ENCODE results near the gene PDE3B.
"Not testable (repeated sequence)": the region's sequence is repeated elsewhere in the genome, so short reads cannot be mapped to it uniquely, and the experiment has no call there.

The PDE3B gene

DNA sequence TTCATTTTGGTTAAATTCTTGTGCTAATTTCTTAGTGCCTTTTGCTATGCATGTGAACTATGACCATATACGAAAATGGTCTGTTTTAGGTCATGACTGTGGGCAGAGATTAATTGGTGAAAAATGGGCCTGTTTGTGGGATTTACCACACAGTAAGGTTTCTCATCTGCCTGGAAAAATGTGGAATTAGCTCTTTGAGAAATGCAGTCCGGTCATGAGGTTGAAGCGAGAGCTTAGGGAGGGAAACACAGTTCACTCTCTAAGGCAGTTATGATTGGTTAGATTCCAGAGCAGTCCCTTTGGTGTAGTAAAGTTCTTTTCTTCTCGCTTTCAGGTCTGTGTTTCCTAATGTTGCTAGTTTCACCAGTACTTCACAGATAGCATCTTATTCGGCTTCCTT lies 1.2 kb upstream of the PDE3B start:
- no peak for DNase-seq

DNA sequence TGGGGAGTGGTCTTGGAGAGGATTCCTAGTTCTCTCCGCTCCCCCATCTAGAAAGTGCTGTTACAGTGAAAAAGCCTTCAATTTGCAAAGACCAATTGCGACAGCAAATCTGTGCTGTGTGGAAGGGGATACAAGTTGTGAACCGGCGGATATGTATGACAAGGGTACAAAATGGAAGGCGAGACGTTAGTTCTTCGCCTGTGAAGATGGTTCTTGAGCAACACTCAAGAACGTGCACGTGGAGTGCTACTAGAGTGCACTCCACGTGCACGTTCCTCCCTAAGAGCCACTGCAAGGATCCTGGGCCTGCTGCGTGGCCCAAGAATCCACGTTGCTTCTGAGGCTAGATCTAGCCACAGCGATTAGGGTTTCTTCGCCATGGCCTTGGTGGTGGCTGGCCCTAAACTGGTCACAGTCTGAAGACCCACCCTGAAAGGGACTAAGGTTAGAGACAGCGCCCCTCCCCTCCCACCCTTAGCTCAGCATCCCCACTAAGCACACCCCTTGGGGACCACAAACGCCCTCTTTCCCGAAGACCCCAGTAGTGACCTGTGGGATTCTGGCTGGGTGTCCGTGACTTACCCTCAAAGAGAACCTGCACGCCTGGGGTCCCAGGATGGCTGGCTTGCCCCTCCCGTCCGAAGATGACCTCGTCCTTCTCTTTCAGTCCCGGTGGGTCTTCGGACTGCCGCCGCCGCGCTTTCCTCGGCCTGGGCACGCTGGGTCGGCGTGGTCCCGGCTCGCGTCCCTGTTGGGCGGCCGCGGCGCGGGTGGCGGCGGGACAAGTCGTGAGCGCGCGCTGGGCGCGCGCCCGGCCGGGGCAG lies 519 bp upstream of the PDE3B start:
- peak; percentile 7 for DNase-seq

DNA sequence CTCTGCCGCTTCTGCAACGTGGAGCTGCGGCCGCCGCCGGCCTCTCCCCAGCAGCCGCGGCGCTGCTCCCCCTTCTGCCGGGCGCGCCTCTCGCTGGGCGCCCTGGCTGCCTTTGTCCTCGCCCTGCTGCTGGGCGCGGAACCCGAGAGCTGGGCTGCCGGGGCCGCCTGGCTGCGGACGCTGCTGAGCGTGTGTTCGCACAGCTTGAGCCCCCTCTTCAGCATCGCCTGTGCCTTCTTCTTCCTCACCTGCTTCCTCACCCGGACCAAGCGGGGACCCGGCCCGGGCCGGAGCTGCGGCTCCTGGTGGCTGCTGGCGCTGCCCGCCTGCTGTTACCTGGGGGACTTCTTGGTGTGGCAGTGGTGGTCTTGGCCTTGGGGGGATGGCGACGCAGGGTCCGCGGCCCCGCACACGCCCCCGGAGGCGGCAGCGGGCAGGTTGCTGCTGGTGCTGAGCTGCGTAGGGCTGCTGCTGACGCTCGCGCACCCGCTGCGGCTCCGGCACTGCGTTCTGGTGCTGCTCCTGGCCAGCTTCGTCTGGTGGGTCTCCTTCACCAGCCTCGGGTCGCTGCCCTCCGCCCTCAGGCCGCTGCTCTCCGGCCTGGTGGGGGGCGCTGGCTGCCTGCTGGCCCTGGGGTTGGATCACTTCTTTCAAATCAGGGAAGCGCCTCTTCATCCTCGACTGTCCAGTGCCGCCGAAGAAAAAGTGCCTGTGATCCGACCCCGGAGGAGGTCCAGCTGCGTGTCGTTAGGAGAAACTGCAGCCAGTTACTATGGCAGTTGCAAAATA lies 816 bp downstream of the PDE3B start:
- DNase-seq = peak; percentile 41

DNA sequence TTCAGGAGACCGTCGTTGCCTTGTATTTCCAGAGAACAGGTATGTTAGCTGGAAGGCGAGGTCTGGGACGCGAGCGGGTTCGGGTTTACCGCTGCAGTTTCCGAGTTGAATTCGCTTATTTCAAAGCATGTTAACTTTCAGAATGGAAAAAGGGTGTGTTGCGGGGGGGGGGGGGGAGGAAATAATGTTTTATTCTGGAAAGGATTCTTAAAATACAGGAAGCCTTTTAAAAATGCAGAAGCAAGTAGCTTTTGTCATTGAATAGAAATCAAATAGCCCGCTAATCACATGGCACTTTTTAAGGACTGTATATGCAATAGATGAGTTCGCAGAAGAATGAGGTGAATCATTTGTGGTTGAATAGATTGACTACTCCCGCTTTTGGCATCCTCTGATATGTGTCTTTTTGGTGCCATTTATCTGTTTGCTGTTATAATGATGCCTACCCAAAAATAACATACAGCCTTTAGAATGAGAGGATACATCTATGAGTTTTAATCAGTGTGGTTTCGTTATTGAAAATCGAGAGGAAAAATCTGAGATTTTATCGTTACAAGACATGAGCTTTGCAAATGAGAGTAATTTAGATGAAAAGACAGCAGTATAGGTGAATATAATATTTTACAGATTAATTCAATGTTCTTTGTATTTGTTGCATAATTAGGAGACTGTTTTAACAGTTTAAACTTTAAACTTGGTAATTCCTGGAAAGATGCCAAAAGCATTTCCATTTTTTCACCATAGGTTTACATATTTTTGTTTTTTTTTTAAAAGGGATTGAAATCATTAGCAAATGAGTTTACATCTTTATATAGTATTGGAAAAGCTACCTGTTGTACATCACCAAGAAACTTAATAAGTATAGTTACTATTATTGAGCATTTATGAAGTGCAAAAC lies 1.7 kb downstream of the PDE3B start:
- DNase-seq = peak; percentile 15

DNA sequence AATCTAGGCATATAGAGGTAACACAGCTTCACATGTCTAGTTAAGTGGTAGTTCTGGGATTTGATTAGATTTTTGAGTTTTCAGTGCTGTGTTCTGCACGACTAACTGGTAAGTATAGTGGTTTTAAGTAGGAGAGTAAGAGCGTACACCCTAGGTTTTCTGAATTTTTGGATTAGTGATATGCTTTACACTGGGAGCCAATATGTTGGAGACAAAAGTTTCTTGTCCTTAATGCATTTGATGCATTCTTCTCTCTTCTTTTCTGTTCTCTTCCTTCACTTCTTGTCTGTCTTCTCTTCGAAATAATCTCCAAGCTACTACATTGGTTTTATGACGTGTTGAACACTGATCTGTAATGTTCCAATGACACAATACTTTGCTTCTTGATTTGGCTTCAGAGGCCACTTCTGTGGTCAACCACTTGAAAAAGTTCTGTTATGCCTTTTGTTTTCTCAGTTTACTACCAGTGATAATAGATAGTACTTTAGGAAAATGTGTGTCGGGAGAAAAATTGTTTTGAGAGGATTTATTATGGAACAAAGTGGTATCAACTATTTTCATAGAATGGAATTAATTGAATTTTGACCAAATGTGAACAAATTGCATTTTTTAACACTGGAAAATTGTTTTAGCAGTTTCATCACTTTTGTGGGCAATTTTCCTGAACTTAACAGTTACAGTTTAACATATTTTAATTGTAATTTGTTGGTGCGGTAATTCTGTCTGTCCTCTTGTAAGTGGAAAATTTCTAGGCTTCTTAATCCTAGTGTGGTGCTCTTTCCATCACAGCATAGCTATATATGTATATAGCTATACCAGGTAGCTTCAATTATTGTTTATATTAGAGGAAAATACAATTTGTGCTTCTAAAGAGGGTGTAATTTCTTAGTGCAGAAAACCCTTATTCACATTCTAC lies 2.6 kb downstream of the PDE3B start:
- DNase-seq = no peak

DNA sequence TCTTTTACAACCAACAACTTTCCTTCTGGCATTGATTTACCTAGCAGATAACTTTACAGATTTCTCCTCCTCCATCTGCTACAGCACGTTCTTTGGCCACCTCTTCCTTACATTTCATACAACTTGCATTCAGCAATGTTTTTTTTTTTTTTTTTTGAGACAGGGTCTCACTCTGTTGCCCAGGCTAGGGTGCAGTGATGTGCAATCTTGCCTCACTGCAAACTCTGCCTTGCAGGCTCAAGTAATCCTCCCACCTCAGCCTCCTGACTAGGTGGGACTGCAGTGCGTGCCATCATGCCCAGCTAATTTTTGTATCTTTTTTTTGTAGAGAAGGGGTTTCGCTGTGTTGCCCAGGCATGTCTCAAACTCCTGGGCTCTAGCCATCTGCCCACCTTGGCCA lies 6.5 kb downstream of the PDE3B start:
- DNase-seq = no peak

DNA sequence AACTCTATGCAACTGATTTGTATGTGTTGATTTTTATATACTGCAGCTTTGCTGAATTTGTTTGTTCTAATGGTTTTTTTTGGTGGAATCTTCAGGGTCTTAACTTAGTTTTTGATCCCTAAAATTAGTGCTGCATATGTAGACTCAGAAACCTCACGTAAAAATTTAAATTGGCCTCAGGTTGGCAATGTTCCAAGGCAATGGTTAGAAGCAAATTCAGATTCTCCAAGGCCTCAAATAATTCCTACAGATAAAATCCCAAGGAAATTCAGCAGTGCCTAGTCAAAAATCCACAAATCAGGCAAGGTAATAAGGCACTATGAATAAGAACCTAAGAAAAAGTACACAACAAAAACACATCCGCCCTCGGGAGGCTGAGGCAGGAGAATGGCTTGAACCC lies 9.5 kb downstream of the PDE3B start:
- no peak for DNase-seq

DNA sequence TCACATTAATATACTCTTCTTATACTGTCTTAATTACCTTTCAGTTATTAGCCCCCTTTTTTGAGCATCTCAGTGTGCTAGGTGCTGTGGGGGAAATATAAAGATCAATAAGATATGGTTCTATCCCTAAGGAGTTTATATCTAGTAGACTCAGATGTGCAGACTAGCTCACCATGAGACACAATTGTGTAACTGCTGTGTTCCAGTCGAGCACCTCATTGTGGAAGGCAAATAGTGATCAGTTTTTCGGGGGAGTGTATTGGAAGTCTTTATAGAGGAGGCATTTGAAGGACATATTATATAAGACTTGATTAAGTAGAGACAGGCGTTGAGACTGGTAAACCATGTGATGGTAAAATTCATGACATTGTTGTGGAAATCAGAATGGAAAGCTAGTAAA lies 11.8 kb downstream of the PDE3B start:
- no peak for DNase-seq

DNA sequence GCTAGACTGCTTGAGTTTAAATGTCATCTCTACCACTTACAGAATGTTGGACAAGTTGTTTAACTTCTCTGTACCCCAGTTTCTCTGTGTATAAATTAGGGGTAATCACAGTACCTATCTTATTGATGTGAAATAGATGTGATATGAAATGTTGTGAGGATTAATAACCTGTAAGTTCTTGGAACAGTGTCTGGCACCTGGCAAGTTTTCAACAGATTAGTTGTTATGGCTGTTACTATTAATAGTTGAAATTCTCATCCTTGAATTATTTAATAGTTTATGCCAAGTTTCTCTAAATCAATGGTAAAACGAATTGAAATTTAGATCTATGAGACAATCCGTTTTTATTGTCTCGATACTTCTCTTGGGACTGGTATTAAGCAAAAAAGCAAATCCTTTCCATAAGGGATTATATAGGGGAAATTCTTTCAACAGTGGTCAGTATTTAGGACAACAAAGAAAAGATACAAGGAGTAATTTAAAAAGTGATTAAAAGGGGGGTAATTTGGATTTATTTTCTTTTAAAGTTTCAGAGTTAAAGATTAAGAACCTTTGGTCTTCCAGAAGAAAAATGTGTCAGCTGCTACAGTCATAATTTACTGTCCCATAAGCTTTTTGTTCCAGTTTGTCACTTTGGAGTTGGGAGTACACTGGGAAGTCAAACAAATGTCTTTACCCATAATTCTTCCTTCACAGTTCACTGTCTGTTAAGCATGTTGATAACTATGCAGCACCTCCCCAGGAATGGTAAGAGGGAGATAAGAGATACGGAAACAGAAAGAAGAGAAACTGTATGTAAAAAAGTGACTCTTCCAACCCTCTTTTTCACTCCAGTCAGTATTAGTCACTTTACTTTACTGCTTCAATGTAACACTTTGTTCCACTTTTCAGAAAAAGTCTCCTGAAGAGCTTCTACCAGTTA lies 13.2 kb downstream of the PDE3B start:
- no peak for DNase-seq

DNA sequence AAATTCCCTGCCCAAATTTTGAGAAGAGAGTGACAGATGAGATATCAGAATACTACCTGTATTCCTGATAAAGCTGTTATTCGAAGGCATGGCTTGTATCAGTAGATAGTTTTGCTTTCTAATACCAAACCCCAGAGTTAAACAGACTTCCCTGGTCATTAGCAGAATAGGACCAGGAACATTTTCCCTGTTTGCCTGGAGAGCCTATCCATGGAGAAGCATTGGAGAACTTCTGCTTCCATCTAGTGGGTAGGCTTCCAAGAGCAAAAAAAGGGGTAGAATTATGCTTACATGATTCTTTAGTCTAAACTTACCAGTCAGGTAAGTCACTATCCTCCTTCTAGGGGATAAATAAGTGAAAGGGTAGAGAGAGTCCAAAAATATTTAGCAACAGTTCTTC lies 14.2 kb downstream of the PDE3B start:
- no peak for DNase-seq

DNA sequence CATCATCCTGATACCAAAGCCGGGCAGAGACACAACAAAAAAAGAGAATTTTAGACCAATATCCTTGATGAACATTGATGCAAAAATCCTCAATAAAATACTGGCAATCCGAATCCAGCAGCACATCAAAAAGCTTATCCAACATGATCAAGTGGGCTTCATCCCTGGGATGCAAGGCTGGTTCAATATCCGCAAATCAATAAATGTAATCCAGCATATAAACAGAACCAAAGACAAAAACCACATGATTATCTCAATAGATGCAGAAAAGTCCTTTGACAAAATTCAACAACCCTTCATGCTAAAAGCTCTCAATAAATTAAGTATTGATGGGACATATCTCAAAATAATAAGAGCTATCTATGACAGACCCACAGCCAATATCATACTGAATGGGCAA lies 21.3 kb downstream of the PDE3B start:
- not testable (repeated sequence) for DNase-seq

DNA sequence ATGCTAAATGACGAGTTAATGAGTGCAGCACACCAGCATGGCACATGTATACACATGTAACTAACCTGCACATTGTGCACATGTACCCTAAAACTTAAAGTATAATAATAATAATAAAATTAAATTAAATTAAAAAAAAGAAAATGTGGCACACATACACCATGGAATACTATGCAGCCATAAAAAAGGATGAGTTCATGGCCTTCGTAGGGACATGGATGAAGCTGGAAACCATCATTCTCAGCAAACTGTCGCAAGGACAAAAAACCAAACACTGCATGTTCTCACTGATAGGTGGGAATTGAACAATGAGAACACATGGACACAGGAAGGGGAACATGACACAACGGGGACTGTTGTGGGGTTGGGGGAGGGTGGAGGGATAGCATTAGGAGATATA lies 23.7 kb downstream of the PDE3B start:
- DNase-seq = not testable (repeated sequence)

DNA sequence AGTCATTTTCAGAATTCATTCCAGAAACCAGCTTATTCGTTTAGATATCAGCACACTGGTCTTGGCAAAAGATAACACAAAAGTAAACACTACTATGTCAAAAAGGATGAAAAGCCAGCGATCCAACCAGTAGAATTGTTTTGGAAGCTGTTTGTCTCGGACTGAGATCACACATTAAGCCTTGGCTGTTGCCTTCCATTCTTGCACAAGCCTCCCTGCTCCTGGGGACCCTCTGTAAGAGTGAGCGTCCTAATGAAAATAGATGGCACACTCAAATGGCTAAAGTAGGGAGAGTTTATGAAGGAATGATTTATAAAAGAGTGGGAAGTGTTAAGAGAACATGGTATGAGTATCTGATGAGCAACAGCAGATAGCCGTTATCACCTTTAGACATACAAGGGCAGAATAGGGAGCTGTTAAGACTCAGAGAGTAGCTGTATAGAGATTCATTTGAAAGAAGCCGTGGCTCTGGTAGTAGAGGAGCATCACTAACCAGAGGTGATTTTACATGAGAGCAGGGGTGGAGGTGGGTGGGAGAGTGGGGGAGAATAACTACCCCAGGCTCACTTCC lies 25.2 kb downstream of the PDE3B start:
- no peak for DNase-seq

DNA sequence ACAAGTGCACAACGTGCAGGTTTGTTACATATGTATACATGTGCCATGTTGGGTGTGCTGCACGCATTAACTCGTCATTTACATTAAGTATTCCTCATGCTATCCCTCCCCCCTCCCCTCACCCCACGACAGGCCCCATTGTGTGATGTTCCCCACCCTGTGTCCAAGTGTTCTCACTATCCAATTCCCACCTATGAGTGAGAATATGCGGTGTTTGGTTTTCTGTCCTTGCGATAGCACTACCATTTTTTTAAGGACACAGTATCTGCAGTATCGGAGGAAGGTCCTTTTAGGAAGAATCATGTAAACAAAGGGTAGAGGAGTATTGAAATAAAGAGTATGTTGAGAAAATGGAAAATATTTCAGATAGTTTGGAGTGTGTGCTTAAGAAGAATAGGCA lies 25.9 kb downstream of the PDE3B start:
- no peak for DNase-seq

DNA sequence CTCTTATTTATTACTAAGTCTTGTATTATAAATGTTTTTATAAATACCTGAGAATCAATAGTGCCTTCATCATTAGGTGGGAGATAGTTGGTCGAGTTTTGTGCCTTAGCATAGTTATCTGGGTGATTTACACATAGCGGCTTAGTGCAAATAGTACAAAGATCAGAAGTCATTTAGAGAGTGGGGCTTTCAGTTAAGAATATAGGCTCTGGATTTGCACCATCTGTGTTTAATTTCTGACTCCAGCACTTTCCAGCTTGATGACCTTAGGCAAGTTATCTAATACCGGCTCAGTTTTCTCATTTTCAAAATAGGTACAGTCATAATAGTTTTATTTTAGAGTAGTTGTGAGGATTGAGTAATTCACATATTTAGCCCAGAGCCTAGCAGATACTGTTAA lies 26.4 kb downstream of the PDE3B start:
- DNase-seq = no peak

DNA sequence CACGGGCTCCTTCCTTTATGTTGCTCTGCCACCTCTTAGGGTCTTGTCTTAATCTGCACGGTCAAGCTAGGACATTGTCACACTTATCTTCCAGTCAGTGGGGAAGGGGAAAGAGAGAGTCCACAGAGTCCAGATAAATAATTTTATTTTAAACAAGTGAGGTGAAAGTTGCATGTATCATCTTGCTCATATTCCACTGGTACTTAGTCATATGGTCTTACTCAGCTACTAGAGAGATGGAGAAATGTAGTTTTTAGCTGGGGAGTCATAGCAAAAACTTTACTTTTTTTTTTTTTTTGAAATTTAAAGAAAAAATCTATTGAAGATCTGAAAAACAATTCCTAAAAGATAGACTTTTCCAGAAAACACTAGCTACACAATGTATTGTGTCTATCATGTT lies 29.0 kb downstream of the PDE3B start:
- DNase-seq = no peak

DNA sequence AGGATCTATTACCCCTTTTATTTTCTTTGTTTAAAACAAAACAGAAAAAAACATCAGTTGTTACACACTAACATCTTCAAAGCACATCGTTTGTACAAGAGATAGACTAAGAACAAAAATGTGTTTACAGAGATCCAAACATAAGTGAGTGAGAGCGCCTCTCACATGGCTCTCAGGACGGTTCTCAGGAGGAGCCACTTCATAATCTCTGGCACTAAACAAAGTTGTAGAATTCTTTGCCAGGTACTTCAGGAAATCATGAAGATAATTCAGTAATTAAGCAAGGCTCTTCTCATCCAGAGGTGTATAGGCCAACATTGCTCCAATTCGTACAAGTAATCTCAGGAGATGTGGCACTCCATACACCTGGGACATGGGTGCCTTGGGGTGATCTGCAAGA lies 29.8 kb downstream of the PDE3B start:
- no peak for DNase-seq

DNA sequence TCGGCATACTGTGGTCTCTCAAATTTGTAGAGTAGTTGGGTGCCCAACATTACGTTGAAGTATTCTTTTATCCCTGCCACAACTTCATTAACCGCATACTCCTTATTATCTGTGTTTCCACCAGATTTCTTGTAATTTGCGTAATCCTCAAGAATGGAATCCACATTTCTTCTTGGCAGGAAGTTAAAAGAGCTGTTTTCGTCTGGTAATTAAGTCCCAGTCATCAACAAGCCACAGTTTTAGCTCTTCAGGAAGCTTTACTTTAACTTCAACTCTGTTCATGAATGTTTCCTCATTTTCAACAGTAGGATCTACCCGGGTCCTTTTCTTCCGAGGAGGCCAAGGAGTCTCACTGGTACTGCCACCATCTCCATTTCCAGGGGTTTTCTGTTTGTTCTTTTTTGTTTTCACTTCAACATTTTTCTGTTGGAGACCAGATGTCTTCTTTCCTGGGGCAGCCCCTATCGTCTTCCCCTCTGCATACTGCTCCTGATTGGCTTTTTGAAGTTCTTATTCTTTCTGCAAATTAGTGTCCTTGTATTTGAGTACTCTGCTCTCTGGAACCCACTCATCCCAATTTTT lies 30.3 kb downstream of the PDE3B start:
- no peak for DNase-seq

DNA sequence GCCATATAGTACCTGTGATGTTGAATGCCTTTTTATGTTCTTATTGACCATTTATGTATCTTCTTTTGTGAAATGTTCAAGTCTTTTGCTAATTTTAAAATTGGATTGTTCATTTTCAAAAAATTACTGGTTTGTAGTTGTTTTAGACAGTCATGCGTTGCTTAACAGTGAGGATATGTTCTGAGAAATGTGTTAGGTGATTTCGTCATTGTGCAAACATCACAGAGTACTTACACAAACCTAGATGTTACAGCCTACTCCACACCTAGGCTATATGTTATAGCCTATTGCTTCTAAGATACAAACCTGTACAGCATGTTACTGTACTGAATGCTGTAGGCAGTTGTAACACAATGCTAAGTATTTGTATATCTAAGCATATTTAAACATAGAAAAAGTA lies 32.5 kb downstream of the PDE3B start:
- DNase-seq = no peak

DNA sequence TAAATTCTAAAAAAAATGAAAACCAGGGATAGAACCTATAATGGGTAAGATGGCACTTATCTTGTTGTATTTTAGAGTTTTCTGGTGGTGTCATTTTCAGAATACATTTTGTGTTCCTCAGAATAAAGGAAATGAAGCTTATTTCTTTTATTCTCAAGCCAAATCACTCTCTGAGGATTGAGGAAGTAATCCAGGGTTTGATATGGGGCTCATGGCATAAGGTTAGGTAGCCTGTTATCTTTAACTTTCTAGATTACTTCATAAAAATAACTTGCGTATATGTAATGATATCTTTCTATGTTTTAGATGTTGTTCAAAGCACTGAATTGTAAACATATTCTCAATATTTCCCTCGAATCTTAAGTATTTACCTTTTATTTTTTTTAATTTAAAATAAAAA lies 33.5 kb downstream of the PDE3B start:
- no peak for DNase-seq
